NT2/D1 (cell line): ENCODE results near the gene RNU2-63P.
"Not testable (repeated sequence)": the region's sequence is repeated elsewhere in the genome, so short reads cannot be mapped to it uniquely, and the experiment has no call there.

Experiments used
- DNase-seq: peaks from one replicate; pipeline ENCODE4 v3.0.0-alpha.2; 2011; ENCODE audit warnings: low read depth, low spot score
- H3K27me3 ChIP-seq: 2 replicates; pipeline ENCODE4 v1.6.0; 2011; ENCODE audit warnings: mild to moderate bottlenecking; ENCODE audit not compliant: insufficient read length, insufficient read depth
- H3K36me3 ChIP-seq: 2 replicates; pipeline ENCODE4 v1.6.1; 2011; ENCODE audit warnings: mild to moderate bottlenecking, low read length, mixed read lengths; ENCODE audit not compliant: insufficient read depth, insufficient read length
- H3K4me1 ChIP-seq: 2 replicates; pipeline ENCODE4 v1.5.1; 2011; ENCODE audit not compliant: insufficient read depth, insufficient read length
- H3K4me3 ChIP-seq: 2 replicates; pipeline ENCODE4 v1.5.1; 2011; ENCODE audit warnings: low read depth; ENCODE audit not compliant: insufficient read length
- H3K9ac ChIP-seq: 2 replicates; pipeline ENCODE4 v1.6.0; 2011; ENCODE audit warnings: low read depth; ENCODE audit not compliant: insufficient read length
- H3K9me3 ChIP-seq: 2 replicates; pipeline ENCODE4 v1.5.1; 2011; ENCODE audit warnings: mild to moderate bottlenecking, low read length; ENCODE audit not compliant: insufficient read depth
- SUZ12 ChIP-seq: IDR thresholded peaks from 2 replicates; pipeline ENCODE4 v1.6.1; 2011; ENCODE audit not compliant: insufficient read length, insufficient read depth; ENCODE audit errors: extremely low read depth
- YY1 ChIP-seq: IDR thresholded peaks from 2 replicates; pipeline ENCODE4 v1.6.1; 2011; ENCODE audit not compliant: insufficient read length, insufficient read depth
- ZNF274 ChIP-seq: IDR thresholded peaks from 2 replicates; pipeline ENCODE4 v1.6.1; 2011; ENCODE audit warnings: mild to moderate bottlenecking, low read depth, low read length

Gene RNU2-63P

DNA sequence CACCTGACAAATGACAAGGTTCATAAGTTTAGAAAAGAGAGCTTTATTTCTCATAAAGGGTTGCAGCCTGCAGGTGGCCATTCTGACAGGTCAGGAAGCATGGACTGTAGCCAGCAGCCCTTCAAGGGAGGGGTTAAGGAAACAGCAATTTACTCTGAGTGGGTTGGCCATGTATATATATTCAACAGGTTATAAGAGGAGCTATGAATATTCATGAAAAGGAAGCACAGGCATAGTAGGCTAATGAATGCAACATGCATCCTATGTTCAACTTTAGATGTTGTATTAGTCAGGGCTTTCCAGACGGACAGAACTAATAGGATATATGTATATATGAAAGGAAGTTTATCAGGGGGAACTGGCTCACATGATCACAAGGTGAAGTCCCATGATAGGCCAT is 20.6 kb downstream of the RNU2-63P start:
- Histone ChIP-seq H3K9ac (no peak overlapping the region), H3K36me3 (no peaks in the 10 kb centered on the region), H3K9me3 (no peaks in the 10 kb centered on the region), H3K27me3 (no peaks in the 10 kb centered on the region), H3K4me1 (no peaks in the 10 kb centered on the region), H3K4me3 (no peak overlapping the region)
- TF ChIP-seq ZNF274 = no peak
- TF ChIP-seq SUZ12 = no peak
- no peak for TF ChIP-seq YY1
- no peak for DNase-seq

DNA sequence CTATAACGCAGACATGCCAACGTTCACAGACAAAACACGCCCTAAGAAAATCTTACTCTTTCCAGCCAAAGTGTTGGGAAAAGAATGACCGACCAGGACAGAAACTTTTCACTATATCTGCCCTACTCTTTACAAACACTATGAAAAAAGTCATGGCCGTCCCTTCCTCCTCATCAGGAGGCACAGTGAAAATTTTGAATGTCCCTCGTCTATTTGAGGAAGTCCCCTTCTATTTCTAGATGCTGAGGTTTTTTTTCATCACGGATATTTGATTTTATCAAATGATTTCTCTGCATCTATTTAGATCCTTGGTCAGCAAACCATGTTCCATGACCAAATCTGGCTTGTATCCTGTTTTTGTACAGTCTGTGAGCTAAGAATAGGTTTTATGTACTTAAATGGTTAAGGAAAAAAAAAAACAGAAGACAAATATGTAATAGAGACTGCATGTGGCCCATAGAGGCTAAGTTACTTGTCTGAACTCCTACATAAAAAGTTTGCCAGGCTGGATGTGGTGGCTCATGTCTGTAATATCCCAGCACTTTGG is 22.0 kb downstream of the RNU2-63P start:
- not testable (repeated sequence) for H3K36me3 ChIP-seq, H3K9ac ChIP-seq, H3K4me3 ChIP-seq, H3K27me3 ChIP-seq, DNase-seq, H3K9me3 ChIP-seq, H3K4me1 ChIP-seq

DNA sequence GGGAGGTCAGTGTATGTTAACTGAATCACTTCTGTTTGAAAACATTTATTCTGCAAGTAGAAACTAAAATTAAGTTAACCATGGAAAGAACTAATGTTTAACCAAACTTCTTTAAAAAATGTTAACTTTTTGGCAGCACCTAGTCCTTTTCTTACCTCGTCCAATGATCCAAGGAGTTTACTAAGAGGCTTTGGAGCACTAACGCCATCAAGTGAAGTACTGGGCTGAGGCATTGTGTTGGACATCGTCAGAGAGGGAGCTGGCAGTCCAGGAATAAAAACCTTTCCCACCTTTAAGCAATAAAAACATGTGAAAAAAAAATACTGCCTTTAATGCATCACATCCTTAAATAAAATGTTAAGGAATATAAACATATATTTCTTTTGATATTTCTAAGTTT is 23.8 kb downstream of the RNU2-63P start:
- H3K4me1 ChIP-seq, H3K4me3 ChIP-seq, DNase-seq, H3K9me3 ChIP-seq, H3K9ac ChIP-seq, H3K36me3 ChIP-seq, H3K27me3 ChIP-seq: not testable (repeated sequence)

- not testable (repeated sequence) for H3K27me3 ChIP-seq, H3K4me1 ChIP-seq
These were observed 28.9 kb downstream of the RNU2-63P start for GRCh38 chr2:87987473-87987872.

DNA sequence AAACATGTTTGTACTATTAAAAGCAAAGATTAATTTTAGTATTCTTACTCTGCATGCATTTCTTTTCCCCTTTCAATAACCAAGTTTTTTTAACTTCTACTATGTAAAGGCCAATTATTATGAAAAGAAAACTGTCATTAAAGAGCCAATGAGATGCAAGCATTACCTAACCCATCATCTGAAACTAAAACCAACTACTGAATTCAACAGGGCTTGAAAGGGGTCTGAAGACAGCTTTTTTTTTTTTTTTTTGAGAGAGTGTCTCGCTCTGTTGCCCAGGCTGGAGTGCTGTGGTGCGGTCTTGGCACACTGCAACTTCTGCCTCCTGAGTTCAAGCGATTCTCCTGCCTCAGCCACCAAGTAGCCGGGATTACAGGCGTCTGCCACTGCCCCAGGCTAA is 30.4 kb downstream of the RNU2-63P start:
- H3K9ac ChIP-seq, H3K27me3 ChIP-seq, H3K9me3 ChIP-seq, H3K4me1 ChIP-seq, DNase-seq, H3K36me3 ChIP-seq, H3K4me3 ChIP-seq: not testable (repeated sequence)

More at GRCh38 chr2:87987473-87987872, 28.9 kb downstream of the RNU2-63P start:
- not testable (repeated sequence) for H3K36me3 ChIP-seq, DNase-seq, H3K9ac ChIP-seq, H3K4me3 ChIP-seq, H3K9me3 ChIP-seq

- not testable (repeated sequence) for H3K9ac ChIP-seq, H3K4me3 ChIP-seq, H3K27me3 ChIP-seq, DNase-seq, H3K36me3 ChIP-seq, H3K4me1 ChIP-seq, H3K9me3 ChIP-seq
These were observed 35.2 kb downstream of the RNU2-63P start for GRCh38 chr2:87981182-87981581.

DNA sequence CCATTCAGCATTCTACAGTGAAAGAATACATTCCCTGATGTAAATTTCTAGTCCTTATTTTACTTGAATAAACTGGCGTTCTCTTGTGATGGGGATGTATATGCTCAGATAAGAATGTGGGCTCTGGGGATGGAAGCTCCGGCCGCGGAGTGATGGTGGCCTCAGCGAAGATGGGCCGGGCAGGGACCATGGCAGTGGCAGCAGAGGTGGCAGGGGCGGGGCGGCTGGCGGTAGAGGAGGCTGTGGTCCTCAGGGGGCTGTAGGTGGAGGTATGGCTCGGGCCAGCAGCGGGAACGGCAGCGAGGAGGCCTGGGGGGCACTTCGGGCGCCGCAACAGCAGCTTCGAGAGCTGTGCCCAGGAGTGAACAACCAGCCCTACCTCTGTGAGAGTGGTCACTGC is 44.0 kb downstream of the RNU2-63P start:
- not testable (repeated sequence) for H3K9ac ChIP-seq, DNase-seq, H3K9me3 ChIP-seq, H3K4me1 ChIP-seq, H3K4me3 ChIP-seq, H3K27me3 ChIP-seq, H3K36me3 ChIP-seq
